Measurements from ENCODE around the gene FOXO4.

Gene FOXO4

GRCh38 chrX:71091263-71091662 lies 4.4 kb upstream of the FOXO4 start:
- Histone ChIP-seq H3K9me3 (no peaks in the 10 kb centered on the region), H3K27ac (no peak overlapping the region), H3K4me1 (ENCODE audit: control insufficient read depth in 1 of 2, insufficient read depth in 1 of 2, low read depth in 1 of 2, low read length in 1 of 2) (peaks cover 4 to 7% of the 10 kb centered on the region in 2 experiments), H3K4me3 (ENCODE audit: low read depth in 1 of 2, low read length in 1 of 2) (no peak overlapping the region), H3K27me3 (no peaks in the 10 kb centered on the region), H3K36me3 (no peaks in the 10 kb centered on the region)
- no peak for TF ChIP-seq CTCF (IDR thresholded peaks at IDR 0.05)

GRCh38 chrX:71095033-71095432 lies 618 bp upstream of the FOXO4 start:
- Histone ChIP-seq H3K4me3 (ENCODE audit: low read depth in 1 of 2, low read length in 1 of 2) (peak overlapping the region; percentile 68 to 84), H3K27ac (no peak overlapping the region), H3K36me3 (no peaks in the 10 kb centered on the region), H3K9me3 (no peaks in the 10 kb centered on the region), H3K4me1 (ENCODE audit: control insufficient read depth in 1 of 2, insufficient read depth in 1 of 2, low read depth in 1 of 2, low read length in 1 of 2) (peaks cover 26 to 27% of the 10 kb centered on the region in 2 experiments), H3K27me3 (no peaks in the 10 kb centered on the region)
- TF ChIP-seq CTCF (IDR thresholded peaks at IDR 0.05), result no peak

DNA sequence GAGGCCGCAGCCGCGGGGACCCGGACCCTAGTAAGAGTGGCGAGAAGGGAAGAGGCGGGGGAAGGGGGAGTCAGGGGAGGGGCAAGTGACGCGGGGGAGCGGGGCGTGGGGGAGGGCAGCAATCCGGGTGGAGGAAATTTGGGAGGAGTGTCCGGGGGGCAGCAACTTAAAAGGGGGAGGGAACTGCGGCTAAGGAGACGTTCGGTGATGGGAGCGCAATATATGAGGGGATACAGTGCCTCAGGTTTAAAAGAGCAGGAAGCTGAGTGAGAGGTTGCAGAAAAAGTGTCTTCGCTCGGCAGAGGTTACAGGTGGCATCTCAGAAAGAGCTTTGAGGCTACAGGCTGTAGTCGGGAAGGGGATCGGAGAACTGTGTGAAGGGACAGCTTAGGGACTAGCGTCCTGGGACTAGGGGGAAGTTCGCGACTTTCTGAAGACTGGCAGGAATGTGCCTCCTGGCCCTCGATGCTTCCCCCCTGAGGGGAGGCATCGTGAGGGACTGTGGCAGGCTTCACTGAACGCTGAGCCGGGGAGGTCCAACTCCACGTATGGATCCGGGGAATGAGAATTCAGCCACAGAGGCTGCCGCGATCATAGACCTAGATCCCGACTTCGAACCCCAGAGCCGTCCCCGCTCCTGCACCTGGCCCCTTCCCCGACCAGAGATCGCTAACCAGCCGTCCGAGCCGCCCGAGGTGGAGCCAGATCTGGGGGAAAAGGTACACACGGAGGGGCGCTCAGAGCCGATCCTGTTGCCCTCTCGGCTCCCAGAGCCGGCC lies 519 bp downstream of the FOXO4 start:
- Histone ChIP-seq H3K9me3 (no peaks in the 10 kb centered on the region), H3K27ac (peak overlapping the region; percentile 84), H3K27me3 (no peaks in the 10 kb centered on the region), H3K36me3 (peaks cover 6% of the 10 kb centered on the region), H3K4me3 (ENCODE audit: low read depth in 1 of 2, low read length in 1 of 2) (peak overlapping the region; percentile 68 to 84), H3K4me1 (ENCODE audit: control insufficient read depth in 1 of 2, insufficient read depth in 1 of 2, low read depth in 1 of 2, low read length in 1 of 2) (peaks cover 26 to 27% of the 10 kb centered on the region in 2 experiments)
- no peak for TF ChIP-seq CTCF (IDR thresholded peaks at IDR 0.05)

- H3K36me3 ChIP-seq, result peaks cover 12% of the 10 kb centered on the region
- peak overlapping the region; percentile 68 to 84 for H3K4me3 ChIP-seq (ENCODE audit: low read depth in 1 of 2, low read length in 1 of 2)
- no peaks in the 10 kb centered on the region for H3K27me3 ChIP-seq
- H3K27ac ChIP-seq, result peak overlapping the region; percentile 84
- no peaks in the 10 kb centered on the region for H3K9me3 ChIP-seq
- H3K4me1 ChIP-seq (ENCODE audit: control insufficient read depth in 1 of 2, insufficient read depth in 1 of 2, low read depth in 1 of 2, low read length in 1 of 2), result peaks cover 26 to 27% of the 10 kb centered on the region in 2 experiments
- TF ChIP-seq CTCF (IDR thresholded peaks at IDR 0.05), result no peak
Measured at GRCh38 chrX:71096760-71097032, 1.0 kb downstream of the FOXO4 start.

GRCh38 chrX:71098302-71098701 lies 2.7 kb downstream of the FOXO4 start:
- H3K27ac ChIP-seq, result peak overlapping the region; percentile 5
- peaks cover 32 to 37% of the 10 kb centered on the region in 2 experiments for H3K4me1 ChIP-seq (ENCODE audit: control insufficient read depth in 1 of 2, insufficient read depth in 1 of 2, low read depth in 1 of 2, low read length in 1 of 2)
- no peaks in the 10 kb centered on the region for H3K27me3 ChIP-seq
- peaks cover 18% of the 10 kb centered on the region for H3K36me3 ChIP-seq
- TF ChIP-seq CTCF (IDR thresholded peaks at IDR 0.05), result peak; percentile 67
- peak overlapping the region; percentile 5 to 68 for H3K4me3 ChIP-seq (ENCODE audit: low read depth in 1 of 2, low read length in 1 of 2)
- H3K9me3 ChIP-seq, result no peaks in the 10 kb centered on the region

Data from neutrophil (primary cell).